MCF 10A (cell line): Measurements from ENCODE around the gene ZNF524. TPM values are rescaled to one million over a fixed set of nuclear protein-coding genes. Genes with fewer than 3 reads are reported as not detected.
A peak's percentile ranks its signal among the peaks of the same experiment; 100 is the strongest.

Experiments used
- BruUV-seq: library from RNA; stranded (reverse); fragments of 400-500 nt; replicated peaks from 2 replicates; lab custom pipeline; 2021; lab: Mats Ljungman, UMichigan
- CTCF ChIA-PET: fragments of 300-600 bp; sonication (Branson Sonifier 250); formaldehyde crosslinking; extraction: SDS; loops from one replicate; lab custom pipeline; 2021; ENCODE audit warnings: antibody characterized with exemption, inconsistent platforms; lab: Yijun Ruan, JAX
- POLR2A ChIA-PET: fragments of 300-600, 350-650 bp; sonication (Branson Sonifier 250); formaldehyde crosslinking; extraction: SDS; loops from one replicate; lab custom pipeline; 2020; ENCODE audit warnings: antibody characterized with exemption, inconsistent platforms; lab: Yijun Ruan, JAX
- DNase-seq: peaks from one replicate; pipeline ENCODE4 v3.0.0-alpha.2; 2018; ENCODE audit not compliant: unreplicated experiment
- H3K27ac Mint-ChIP-seq: one replicate; pipeline ENCODE4 v1.8.0; 2022; ENCODE audit warnings: mild to moderate bottlenecking, low read depth, mixed read lengths; ENCODE audit not compliant: unreplicated experiment
- H3K27me3 Mint-ChIP-seq: one replicate; pipeline ENCODE4 v1.8.0; 2022; ENCODE audit warnings: mixed read lengths; ENCODE audit not compliant: insufficient read depth, unreplicated experiment
- H3K36me3 Mint-ChIP-seq: one replicate; pipeline ENCODE4 v1.8.0; 2022; ENCODE audit warnings: mild to moderate bottlenecking, moderate library complexity, mixed read lengths; ENCODE audit not compliant: insufficient read depth, unreplicated experiment
- H3K4me1 Mint-ChIP-seq: one replicate; pipeline ENCODE4 v1.8.0; 2022; ENCODE audit warnings: mixed read lengths; ENCODE audit not compliant: insufficient read depth, unreplicated experiment
- H3K4me3 Mint-ChIP-seq: one replicate; pipeline ENCODE4 v1.8.0; 2022; ENCODE audit warnings: mild to moderate bottlenecking, moderate library complexity, mixed read lengths; ENCODE audit not compliant: unreplicated experiment
- H3K9me3 Mint-ChIP-seq: one replicate; pipeline ENCODE4 v1.8.0; 2022; ENCODE audit warnings: mixed read lengths; ENCODE audit not compliant: unreplicated experiment
- intact Hi-C: fragments of 100-400 bp; cut with micrococcal nuclease; formaldehyde crosslinking; loops from 2 replicates; pipeline ENCODE4 v1.14.1; 2022
- total RNA-seq: library from RNA; stranded (reverse); gene quantifications from 2 replicates; pipeline ENCODE4 v1.2.3, GENCODE V29; 2022
- TF ChIP-seq, protein P1 (sequence below): fragments of 200-600 bp; IDR thresholded peaks from one replicate; pipeline ENCODE4 v1.8.0; 2022; ENCODE audit warnings: antibody characterized with exemption, mild to moderate bottlenecking; ENCODE audit not compliant: unreplicated experiment

ZNF524 gene
- total RNA-seq, 1 experiment from 2014 or later: 17.6 TPM

DNA sequence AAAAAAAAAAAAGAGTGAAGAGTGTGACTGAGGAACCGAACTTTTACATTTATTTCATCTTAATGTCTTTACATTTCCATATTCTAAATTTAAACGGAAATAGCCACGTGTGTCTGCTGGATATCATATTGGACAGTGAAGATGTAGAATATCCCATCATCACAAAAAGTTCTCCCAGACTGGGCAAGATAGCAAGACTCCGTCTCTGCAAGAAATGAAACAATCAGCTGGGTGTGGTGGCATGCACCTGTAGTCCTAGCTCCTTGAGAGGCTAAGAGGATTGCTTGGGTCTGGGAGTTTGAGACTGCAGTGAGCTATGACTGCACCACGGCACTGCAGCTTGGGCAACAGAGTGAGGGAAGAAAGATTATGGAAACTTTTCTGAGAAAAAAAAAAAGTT, 23.3 kb upstream of the ZNF524 start:
- TF ChIP-seq, protein P1, sequence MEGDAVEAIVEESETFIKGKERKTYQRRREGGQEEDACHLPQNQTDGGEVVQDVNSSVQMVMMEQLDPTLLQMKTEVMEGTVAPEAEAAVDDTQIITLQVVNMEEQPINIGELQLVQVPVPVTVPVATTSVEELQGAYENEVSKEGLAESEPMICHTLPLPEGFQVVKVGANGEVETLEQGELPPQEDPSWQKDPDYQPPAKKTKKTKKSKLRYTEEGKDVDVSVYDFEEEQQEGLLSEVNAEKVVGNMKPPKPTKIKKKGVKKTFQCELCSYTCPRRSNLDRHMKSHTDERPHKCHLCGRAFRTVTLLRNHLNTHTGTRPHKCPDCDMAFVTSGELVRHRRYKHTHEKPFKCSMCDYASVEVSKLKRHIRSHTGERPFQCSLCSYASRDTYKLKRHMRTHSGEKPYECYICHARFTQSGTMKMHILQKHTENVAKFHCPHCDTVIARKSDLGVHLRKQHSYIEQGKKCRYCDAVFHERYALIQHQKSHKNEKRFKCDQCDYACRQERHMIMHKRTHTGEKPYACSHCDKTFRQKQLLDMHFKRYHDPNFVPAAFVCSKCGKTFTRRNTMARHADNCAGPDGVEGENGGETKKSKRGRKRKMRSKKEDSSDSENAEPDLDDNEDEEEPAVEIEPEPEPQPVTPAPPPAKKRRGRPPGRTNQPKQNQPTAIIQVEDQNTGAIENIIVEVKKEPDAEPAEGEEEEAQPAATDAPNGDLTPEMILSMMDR: no peak
- Mint-ChIP-seq H3K4me3 (no peak overlapping the region), H3K27ac (no peak overlapping the region), H3K9me3 (no peaks in the 10 kb centered on the region), H3K36me3 (peaks cover 8% of the 10 kb centered on the region), H3K27me3 (no peaks in the 10 kb centered on the region), H3K4me1 (peaks cover 19% of the 10 kb centered on the region)
- no TSS peak for BruUV-seq
- POLR2A ChIA-PET: no interaction called here
- CTCF ChIA-PET: interaction anchor here (0.5 kb wide), 1 partner anchor 78 kb away, joined by 3 read pairs; no protein-coding TSS in a partner anchor
- no peak for DNase-seq
- intact Hi-C loops: no loop called here

DNA sequence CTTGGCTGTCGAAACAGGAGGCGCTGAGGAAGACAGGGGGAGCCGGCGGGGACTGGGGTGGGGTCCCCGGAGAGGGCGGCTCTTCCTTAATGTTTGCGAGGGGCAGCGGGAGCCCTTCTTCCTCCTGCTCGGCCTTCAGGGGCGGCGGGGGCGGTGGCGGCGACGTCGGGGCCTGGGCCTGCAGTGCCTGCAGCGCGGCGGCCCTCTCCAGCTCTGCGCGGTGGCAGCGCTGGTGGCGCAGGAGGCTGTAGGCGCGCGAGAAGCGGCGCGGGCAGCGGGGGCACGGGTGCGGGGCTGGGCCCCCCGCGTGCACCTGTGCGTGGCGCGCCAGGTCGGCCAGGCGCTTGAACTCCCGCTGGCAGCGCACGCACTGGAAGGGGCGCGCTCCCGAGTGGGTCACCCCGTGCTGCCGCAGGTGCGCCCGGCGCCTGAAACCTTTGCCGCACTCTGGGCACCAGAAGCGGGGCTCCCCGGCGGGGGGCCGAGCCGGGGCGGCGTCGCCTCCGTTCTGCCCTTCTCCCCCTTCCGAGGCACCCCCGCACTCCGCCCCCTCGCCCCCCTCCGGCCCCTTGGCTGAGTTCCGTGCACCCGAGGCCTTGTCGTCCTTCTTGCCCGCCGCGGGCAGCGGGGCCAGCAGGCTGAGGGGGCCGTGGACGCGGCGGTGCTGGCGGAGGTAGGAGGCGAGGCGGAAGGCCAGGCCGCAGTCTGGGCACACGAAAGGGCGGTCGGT, 21.9 kb upstream of the ZNF524 start:
- TF ChIP-seq, protein P1: no peak
- CTCF ChIA-PET: interaction anchor here (0.7 kb wide), 1 partner anchor 83 kb away, joined by 3 read pairs; no protein-coding TSS in a partner anchor
- BruUV-seq: no TSS peak
- Mint-ChIP-seq H3K27ac (no peak overlapping the region), H3K4me3 (no peak overlapping the region), H3K36me3 (peaks cover 8% of the 10 kb centered on the region), H3K9me3 (no peaks in the 10 kb centered on the region), H3K27me3 (no peaks in the 10 kb centered on the region), H3K4me1 (peaks cover 20% of the 10 kb centered on the region)
- no peak for DNase-seq
- intact Hi-C loops: no loop called here
- POLR2A ChIA-PET: no interaction called here

DNA sequence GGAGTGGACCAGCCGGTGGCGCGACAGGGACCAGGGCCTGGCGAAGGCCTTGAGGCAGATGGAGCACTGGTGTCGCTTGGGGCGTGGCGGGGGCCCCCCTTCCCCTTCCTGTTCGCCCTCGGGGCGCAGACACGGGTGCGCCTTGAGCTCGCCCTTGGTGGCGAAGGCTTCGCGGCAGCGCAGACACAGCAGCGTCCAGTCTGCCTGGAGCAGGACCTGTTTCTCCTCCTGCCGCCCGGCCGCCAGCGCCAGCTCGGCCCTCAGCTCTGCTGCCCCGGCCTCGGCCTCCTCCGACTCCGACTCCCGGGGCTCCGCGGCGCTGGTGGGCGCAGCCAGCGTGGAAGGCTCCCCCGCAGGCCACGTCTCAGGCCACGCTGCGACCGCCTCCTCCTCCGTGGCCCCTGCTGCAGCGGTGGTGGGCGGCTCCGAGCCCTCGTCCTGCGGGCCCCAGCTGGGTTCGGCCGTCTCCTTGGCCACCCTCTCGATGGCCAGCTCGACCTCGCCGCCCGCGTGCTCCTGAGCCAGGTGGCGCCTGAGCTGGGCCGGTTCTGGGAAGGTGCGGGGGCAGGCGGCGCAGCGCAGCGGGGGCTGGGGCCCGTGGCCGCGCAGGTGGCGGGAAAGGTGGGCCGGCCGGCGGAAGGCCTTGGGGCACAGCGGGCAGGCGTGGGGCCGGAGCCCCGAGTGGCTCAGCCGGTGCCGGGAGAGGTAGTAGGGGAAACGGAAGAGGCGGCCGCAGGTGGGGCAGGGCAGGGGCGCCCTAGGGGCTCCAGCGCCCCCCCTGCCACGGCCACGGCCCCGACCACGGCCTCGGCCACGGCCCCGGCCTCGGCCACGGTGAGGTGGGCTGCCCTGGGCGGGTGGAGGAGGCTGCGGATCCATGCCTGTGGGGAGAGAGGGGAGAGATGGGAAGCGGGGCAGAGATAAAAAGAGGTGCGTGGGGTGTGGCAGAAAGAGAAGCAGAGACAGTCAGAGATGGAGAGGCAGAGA, 21.0 kb upstream of the ZNF524 start:
- BruUV-seq: TSS peak; percentile 18
- Mint-ChIP-seq H3K27ac (peak overlapping the region; percentile 91), H3K9me3 (no peaks in the 10 kb centered on the region), H3K4me3 (peak overlapping the region; percentile 89), H3K4me1 (peaks cover 20% of the 10 kb centered on the region), H3K36me3 (peaks cover 8% of the 10 kb centered on the region), H3K27me3 (no peaks in the 10 kb centered on the region)
- ChIA-PET CTCF (interaction anchor here (0.6 to 0.7 kb wide), 2 partner anchors 52 to 84 kb away, joined by 3 read pairs; no protein-coding TSS in a partner anchor), POLR2A (no interaction called here)
- no peak for DNase-seq
- intact Hi-C loops: no loop called here
- TF ChIP-seq, protein P1: no peak
